Prostate gland (tissue), 2 donors: ENCODE measurements around the gene NAA38. TPM values are rescaled to one million over a fixed set of nuclear protein-coding genes. Genes with fewer than 3 reads are reported as not detected.
A peak's percentile ranks its signal among the peaks of the same experiment; 100 is the strongest.

Experiments
- DNase-seq: peaks from one replicate; pipeline ENCODE4 v3.0.0-alpha.2; 2019; ENCODE audit warnings: low spot score
- H3K27ac ChIP-seq, 2 donors: fragments of 200-600 bp; sonication (generic); 2 replicates each; pipeline ENCODE4 v1.5.1; 2017 to 2019
- H3K27me3 ChIP-seq: fragments of 200-600 bp; sonication (generic); replicated peaks from 2 replicates; pipeline ENCODE4 v1.5.1; 2019; ENCODE audit not compliant: insufficient read depth
- H3K36me3 ChIP-seq, 2 donors: fragments of 200-600 bp; sonication (generic); 1 replicate in 1 of 2; 2 replicates in 1 of 2; pipeline versions ENCODE4 v1.5.1 to v1.8.1; 2017 to 2019
- H3K4me1 ChIP-seq: fragments of 200-600 bp; sonication (generic); replicated peaks from 2 replicates; pipeline ENCODE4 v1.5.1; 2019
- H3K4me3 ChIP-seq, 2 donors: fragments of 200-600 bp; sonication (generic); 2 replicates each; pipeline ENCODE4 v1.5.1; 2017 to 2019
- H3K9me3 ChIP-seq: fragments of 200-600 bp; sonication (generic); 2 replicates; pipeline ENCODE4 v1.5.1; 2017
- POLR2A ChIP-seq: fragments of 450-650 bp; IDR thresholded peaks from one replicate; pipeline ENCODE4 v1.6.1; 2016; ENCODE audit warnings: antibody characterized with exemption, mild to moderate bottlenecking
- POLR2AphosphoS5 ChIP-seq: sonication (generic); formaldehyde crosslinking; IDR thresholded peaks from one replicate; pipeline ENCODE4 v1.6.1; 2017; ENCODE audit warnings: antibody characterized with exemption
- WGBS: methylation state at CpG from one replicate; pipeline ENCODE4 v1.1.5; 2018; 5-methylcytosine and 5-hydroxymethylcytosine counted together
- intact Hi-C: fragments of 100-400 bp; cut with DNase I; formaldehyde crosslinking; loops from one replicate; pipeline ENCODE4 v1.14.2; 2022
- total RNA-seq, 2 donors: library from RNA; depleted of rRNA; stranded (reverse); fragments of >200 nt; gene quantifications; one replicate each; pipeline ENCODE4 v1.1.0, GENCODE V29; 2016
- TF ChIP-seq, protein P1 (sequence below), 4 experiments: fragments of 200-600 bp in 2 of 4; fragments of 450-650 bp in 2 of 4; sonication (generic) in 2 of 4; IDR thresholded peaks; 1 replicate in 3 of 4; 2 replicates in 1 of 4; pipeline ENCODE4 v1.5.1; 2016 to 2019; ENCODE audit warnings: antibody characterized with exemption in 4 of 4, mild to moderate bottlenecking in 2 of 4, moderate library complexity in 2 of 4

Gene NAA38
- total RNA-seq, 2 donors from 2014 or later: 74.6 to 163 TPM

DNA sequence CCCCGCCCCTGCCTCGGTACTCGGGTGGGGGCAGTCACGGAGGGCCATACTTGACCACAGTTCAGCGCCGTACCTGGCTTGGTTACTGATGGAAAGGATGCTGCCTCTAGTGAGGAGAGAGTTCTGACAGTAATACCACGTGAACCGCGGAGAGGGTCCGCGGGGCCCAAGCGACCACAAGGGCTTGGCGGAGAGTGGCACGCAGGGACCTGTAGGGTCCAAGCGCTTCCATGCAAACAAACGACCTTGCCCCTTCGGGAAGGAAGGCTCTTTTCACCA is 14.2 kb downstream of the NAA38 start:
- WGBS: 2% methylated on average over 17 of the region's 17 CpGs
- DNase-seq: no peak

GRCh38 chr17:7842380-7843256 is 14.7 kb downstream of the NAA38 start:
- DNase-seq: peak; percentile 55
- H3K4me1 ChIP-seq: peaks cover 26% of the 10 kb centered on the region

More for the DNA sequence above, 14.2 kb downstream of the NAA38 start:
- Histone ChIP-seq H3K4me1 (peaks cover 23% of the 10 kb centered on the region), H3K4me3 (peak overlapping the region; percentile 67 to 72), H3K27me3 (no peaks in the 10 kb centered on the region), H3K9me3 (no peaks in the 10 kb centered on the region), H3K36me3 (peaks cover 9 to 16% of the 10 kb centered on the region in 2 donors), H3K27ac (peak overlapping the region; percentile 98 to 99)
- TF ChIP-seq, protein P1, sequence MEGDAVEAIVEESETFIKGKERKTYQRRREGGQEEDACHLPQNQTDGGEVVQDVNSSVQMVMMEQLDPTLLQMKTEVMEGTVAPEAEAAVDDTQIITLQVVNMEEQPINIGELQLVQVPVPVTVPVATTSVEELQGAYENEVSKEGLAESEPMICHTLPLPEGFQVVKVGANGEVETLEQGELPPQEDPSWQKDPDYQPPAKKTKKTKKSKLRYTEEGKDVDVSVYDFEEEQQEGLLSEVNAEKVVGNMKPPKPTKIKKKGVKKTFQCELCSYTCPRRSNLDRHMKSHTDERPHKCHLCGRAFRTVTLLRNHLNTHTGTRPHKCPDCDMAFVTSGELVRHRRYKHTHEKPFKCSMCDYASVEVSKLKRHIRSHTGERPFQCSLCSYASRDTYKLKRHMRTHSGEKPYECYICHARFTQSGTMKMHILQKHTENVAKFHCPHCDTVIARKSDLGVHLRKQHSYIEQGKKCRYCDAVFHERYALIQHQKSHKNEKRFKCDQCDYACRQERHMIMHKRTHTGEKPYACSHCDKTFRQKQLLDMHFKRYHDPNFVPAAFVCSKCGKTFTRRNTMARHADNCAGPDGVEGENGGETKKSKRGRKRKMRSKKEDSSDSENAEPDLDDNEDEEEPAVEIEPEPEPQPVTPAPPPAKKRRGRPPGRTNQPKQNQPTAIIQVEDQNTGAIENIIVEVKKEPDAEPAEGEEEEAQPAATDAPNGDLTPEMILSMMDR (IDR thresholded peaks at IDR 0.05): no peak
- TF ChIP-seq POLR2AphosphoS5 (no peak), POLR2A (no peak)
- intact Hi-C loops: loop anchor here (5.0 to 10.0 kb wide), 2 partner anchors 312 to 496 kb away; partner anchors contain the start of gene PER1

GRCh38 chr17:7841915-7842379 is 15.4 kb downstream of the NAA38 start:
- intact Hi-C loops: loop anchor here (5.0 to 10.0 kb wide), 2 partner anchors 313 to 495 kb away; partner anchors contain the start of gene PER1
- DNase-seq: peak; percentile 83
- H3K4me3 ChIP-seq: peak overlapping the region; percentile 67 to 72
- TF ChIP-seq POLR2A: no peak
- TF ChIP-seq, protein P1 (IDR thresholded peaks at IDR 0.05): peak in 2 of 4 experiments; percentile 35 to 45
- peak; percentile 68 for TF ChIP-seq POLR2AphosphoS5
- peaks cover 30% of the 10 kb centered on the region for H3K4me1 ChIP-seq
- peak overlapping the region; percentile 98 to 99 for H3K27ac ChIP-seq
- H3K27me3 ChIP-seq: no peaks in the 10 kb centered on the region
- under 1% methylated on average over 42 of the region's 46 CpGs for WGBS
- H3K36me3 ChIP-seq: peaks cover 5 to 9% of the 10 kb centered on the region in 2 donors
- no peaks in the 10 kb centered on the region for H3K9me3 ChIP-seq

More at GRCh38 chr17:7842380-7843256, 14.7 kb downstream of the NAA38 start:
- intact Hi-C loops: loop anchor here (5.0 to 10.0 kb wide), 2 partner anchors 312 to 495 kb away; partner anchors contain the start of gene PER1
- H3K27me3 ChIP-seq: no peaks in the 10 kb centered on the region
- H3K36me3 ChIP-seq: peaks cover 7 to 15% of the 10 kb centered on the region in 2 donors
- H3K9me3 ChIP-seq: no peaks in the 10 kb centered on the region
- TF ChIP-seq POLR2A: peak; percentile 24
- TF ChIP-seq POLR2AphosphoS5: no peak
- TF ChIP-seq, protein P1 (IDR thresholded peaks at IDR 0.05): no peak
- peak overlapping the region; percentile 98 to 99 for H3K27ac ChIP-seq
- WGBS: under 1% methylated on average over 47 of the region's 47 CpGs
- H3K4me3 ChIP-seq: peak overlapping the region; percentile 67 to 72

GRCh38 chr17:7841396-7841914 is 15.9 kb downstream of the NAA38 start:
- H3K36me3 ChIP-seq: peaks cover under 1 to 5% of the 10 kb centered on the region in 2 donors
- DNase-seq: peak; percentile 83
- H3K9me3 ChIP-seq: no peaks in the 10 kb centered on the region
- peaks cover 33% of the 10 kb centered on the region for H3K4me1 ChIP-seq
- TF ChIP-seq POLR2A (no peak), POLR2AphosphoS5 (no peak)
- TF ChIP-seq, protein P1 (IDR thresholded peaks at IDR 0.05): no peak
- peak overlapping the region; percentile 98 to 99 for H3K27ac ChIP-seq
- peak overlapping the region; percentile 67 to 72 for H3K4me3 ChIP-seq
- WGBS: 4% methylated on average over 29 of the region's 34 CpGs
- no peaks in the 10 kb centered on the region for H3K27me3 ChIP-seq
- intact Hi-C loops: loop anchor here (5.0 to 10.0 kb wide), 2 partner anchors 313 to 494 kb away; partner anchors contain the start of gene PER1
